Stimulated activated naive CD8-positive, alpha-beta T cell treated with anti-CD3 and anti-CD28 coated beads, Interleukin-15, Interleukin-2, amounts not matched to agents 100 U/mL and 50 U/mL, for 24 hours (primary cell): ENCODE data around the gene GPA33.

Source experiments
- ATAC-seq: fragments of 150-1000 bp; cut with Tn5 transposase; one replicate; pipeline ENCODE4 v1.10.0; 2021
- DNase-seq: peaks from one replicate; pipeline ENCODE4 v3.0.0; 2021

GPA33 gene

GRCh38 chr1:167086768-167087167, 3.4 kb downstream of the GPA33 start:
- ATAC-seq = no peak
- DNase-seq = no peak

GRCh38 chr1:167086033-167086432, 4.1 kb downstream of the GPA33 start:
- ATAC-seq (no peak), DNase-seq (no peak)

GRCh38 chr1:167084757-167085156, 5.4 kb downstream of the GPA33 start:
- DNase-seq = no peak
- no peak for ATAC-seq

GRCh38 chr1:167083871-167084270, 6.3 kb downstream of the GPA33 start:
- no peak for DNase-seq
- ATAC-seq = no peak

GRCh38 chr1:167083066-167083665, 7.0 kb downstream of the GPA33 start:
- ATAC-seq (no peak), DNase-seq (no peak)

- DNase-seq (no peak), ATAC-seq (no peak)
Observed at GRCh38 chr1:167082511-167083027, 7.6 kb downstream of the GPA33 start.

GRCh38 chr1:167081594-167082156, 8.5 kb downstream of the GPA33 start:
- no peak for DNase-seq
- ATAC-seq = no peak

- no peak for ATAC-seq
Observed at GRCh38 chr1:167077868-167078210, 12.3 kb downstream of the GPA33 start.

GRCh38 chr1:167077128-167077867, 12.9 kb downstream of the GPA33 start:
- DNase-seq (no peak), ATAC-seq (no peak)

More at GRCh38 chr1:167077868-167078210, 12.3 kb downstream of the GPA33 start:
- DNase-seq = no peak

GRCh38 chr1:167076136-167076710, 14.0 kb downstream of the GPA33 start:
- ATAC-seq = peak; percentile 44
- no peak for DNase-seq

GRCh38 chr1:167071286-167071685, 18.9 kb downstream of the GPA33 start:
- ATAC-seq = no peak
- no peak for DNase-seq

GRCh38 chr1:167068761-167069160, 21.4 kb downstream of the GPA33 start:
- ATAC-seq = no peak
- no peak for DNase-seq

GRCh38 chr1:167067904-167068303, 22.3 kb downstream of the GPA33 start:
- ATAC-seq (no peak), DNase-seq (no peak)

- DNase-seq (peak; percentile 88), ATAC-seq (peak; percentile 82)
Observed at GRCh38 chr1:167066333-167067122, 23.6 kb downstream of the GPA33 start.

GRCh38 chr1:167065471-167065870, 24.7 kb downstream of the GPA33 start:
- ATAC-seq (no peak), DNase-seq (no peak)

- ATAC-seq (no peak), DNase-seq (no peak)
Observed at GRCh38 chr1:167064621-167065020, 25.6 kb downstream of the GPA33 start.

GRCh38 chr1:167061073-167061464, 29.1 kb downstream of the GPA33 start:
- DNase-seq = no peak
- no peak for ATAC-seq

GRCh38 chr1:167060141-167061072, 29.8 kb downstream of the GPA33 start:
- DNase-seq (no peak), ATAC-seq (no peak)

- no peak for DNase-seq
- ATAC-seq = no peak
Observed at GRCh38 chr1:167059809-167060107, 30.4 kb downstream of the GPA33 start.

- ATAC-seq (peak; percentile 50), DNase-seq (peak; percentile 83)
Observed at GRCh38 chr1:167059045-167059808, 30.9 kb downstream of the GPA33 start.
